BE2C (cell line): ENCODE data around the gene UBB.

Experiments used
- DNase-seq: peaks from one replicate; pipeline ENCODE4 v3.0.0-alpha.2; 2020
- H3K27me3 ChIP-seq: fragments of 250-450 bp; sonication (Bioruptor Pico); 2 replicates; pipeline ENCODE4 v1.5.1; 2020; ENCODE audit warnings: mild to moderate bottlenecking
- H3K36me3 ChIP-seq: fragments of 250-450 bp; sonication (Bioruptor Pico); 2 replicates; pipeline ENCODE4 v1.5.1; 2020; ENCODE audit warnings: mild to moderate bottlenecking
- H3K4me1 ChIP-seq: fragments of 250-450 bp; sonication (Bioruptor Pico); 2 replicates; pipeline ENCODE4 v1.5.1; 2020
- H3K4me3 ChIP-seq: 2 replicates; pipeline ENCODE4 v1.5.1; 2011; ENCODE audit warnings: low read depth, low read length
- H3K9me3 ChIP-seq: fragments of 250-450 bp; sonication (Bioruptor Pico); 2 replicates; pipeline ENCODE4 v1.5.1; 2020
- CTCF ChIP-seq: IDR thresholded peaks from 2 replicates; pipeline ENCODE4 v1.5.1; 2012; ENCODE audit warnings: mild to moderate bottlenecking, low read depth, low read length

UBB gene

GRCh38 chr17:16407911-16408588 lies 27.2 kb downstream of the UBB start:
- TF ChIP-seq CTCF = no peak
- Histone ChIP-seq H3K4me3 (peak overlapping the region; percentile 23), H3K4me1 (peaks cover 4% of the 10 kb centered on the region; the same call in 1 of the 2 replicates), H3K27me3 (no peaks in the 10 kb centered on the region), H3K36me3 (no peaks in the 10 kb centered on the region), H3K9me3 (no peaks in the 10 kb centered on the region)
- peak; percentile 69 for DNase-seq

- no peak within 1 kb of the TSS for H3K4me3 ChIP-seq
- no peaks in the 10 kb centered on the region for H3K9me3 ChIP-seq
- H3K4me1 ChIP-seq = peaks cover 28% of the 10 kb centered on the region
- H3K27me3 ChIP-seq = no peaks in the 10 kb centered on the region
- no peaks in the 10 kb centered on the region for H3K36me3 ChIP-seq
- no peak for DNase-seq
- TF ChIP-seq CTCF = peak; percentile 32
Observed at GRCh38 chr17:16415031-16415924, 34.4 kb downstream of the UBB start, which contains the start of gene TRPV2. Gene TRPV2, plus strand, starts transcription at chr17:16415571. Its CDS starts 2,098 bp downstream, at chr17:16417669.

GRCh38 chr17:16417399-16417798 lies 36.5 kb downstream of the UBB start:
- H3K9me3 ChIP-seq = no peaks in the 10 kb centered on the region
- no peak for DNase-seq
- H3K4me3 ChIP-seq = no peak overlapping the region
- H3K36me3 ChIP-seq = no peaks in the 10 kb centered on the region
- no peaks in the 10 kb centered on the region for H3K27me3 ChIP-seq
- H3K4me1 ChIP-seq = peaks cover 29% of the 10 kb centered on the region
- no peak for TF ChIP-seq CTCF

- peak; percentile 39 for DNase-seq
Observed at GRCh38 chr17:16417896-16418684, 37.2 kb downstream of the UBB start.

GRCh38 chr17:16418685-16419068 lies 37.8 kb downstream of the UBB start:
- Histone ChIP-seq H3K27me3 (no peaks in the 10 kb centered on the region), H3K9me3 (no peaks in the 10 kb centered on the region), H3K4me1 (peaks cover 29% of the 10 kb centered on the region), H3K4me3 (no peak overlapping the region), H3K36me3 (no peaks in the 10 kb centered on the region)
- DNase-seq = no peak
- no peak for TF ChIP-seq CTCF

More at GRCh38 chr17:16417896-16418684, 37.2 kb downstream of the UBB start:
- Histone ChIP-seq H3K27me3 (no peaks in the 10 kb centered on the region), H3K9me3 (no peaks in the 10 kb centered on the region), H3K36me3 (no peaks in the 10 kb centered on the region), H3K4me3 (no peak overlapping the region), H3K4me1 (peaks cover 29% of the 10 kb centered on the region)
- TF ChIP-seq CTCF = no peak
